GM18858 (cell line): ENCODE measurements around the gene PRDM15.

ENCODE experiments used
- ATAC-seq: cut with Tn5 transposase; IDR thresholded peaks from one replicate; pipeline ENCODE4 v1.9.1; 2021; ENCODE audit not compliant: unreplicated experiment

PRDM15 gene

DNA sequence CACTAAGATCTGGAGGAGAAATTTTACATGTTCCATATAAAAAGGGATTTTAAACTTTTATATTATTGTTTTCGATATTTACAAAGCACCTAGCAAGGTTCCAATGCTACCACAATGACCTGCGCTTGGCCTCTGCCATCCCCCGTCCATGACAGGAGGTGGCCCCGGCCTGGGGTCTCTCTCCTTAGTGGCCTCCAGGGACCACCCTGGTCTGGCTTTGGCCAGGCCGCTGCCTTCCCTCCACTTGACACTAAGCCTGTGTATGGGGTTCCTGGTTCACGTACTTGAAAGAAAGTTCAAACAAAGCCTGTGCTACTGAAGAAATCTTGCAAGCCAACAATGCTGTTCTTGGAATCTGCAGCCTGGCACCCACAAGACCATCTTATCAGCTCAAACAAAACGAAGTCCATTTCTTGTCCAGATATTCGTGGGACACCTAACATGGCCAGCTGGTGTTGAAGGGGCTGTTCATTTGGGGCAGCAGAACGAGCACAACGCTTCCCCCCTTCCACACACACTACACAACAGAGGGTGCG lies 12.8 kb downstream of the PRDM15 start:
- no peak for ATAC-seq

DNA sequence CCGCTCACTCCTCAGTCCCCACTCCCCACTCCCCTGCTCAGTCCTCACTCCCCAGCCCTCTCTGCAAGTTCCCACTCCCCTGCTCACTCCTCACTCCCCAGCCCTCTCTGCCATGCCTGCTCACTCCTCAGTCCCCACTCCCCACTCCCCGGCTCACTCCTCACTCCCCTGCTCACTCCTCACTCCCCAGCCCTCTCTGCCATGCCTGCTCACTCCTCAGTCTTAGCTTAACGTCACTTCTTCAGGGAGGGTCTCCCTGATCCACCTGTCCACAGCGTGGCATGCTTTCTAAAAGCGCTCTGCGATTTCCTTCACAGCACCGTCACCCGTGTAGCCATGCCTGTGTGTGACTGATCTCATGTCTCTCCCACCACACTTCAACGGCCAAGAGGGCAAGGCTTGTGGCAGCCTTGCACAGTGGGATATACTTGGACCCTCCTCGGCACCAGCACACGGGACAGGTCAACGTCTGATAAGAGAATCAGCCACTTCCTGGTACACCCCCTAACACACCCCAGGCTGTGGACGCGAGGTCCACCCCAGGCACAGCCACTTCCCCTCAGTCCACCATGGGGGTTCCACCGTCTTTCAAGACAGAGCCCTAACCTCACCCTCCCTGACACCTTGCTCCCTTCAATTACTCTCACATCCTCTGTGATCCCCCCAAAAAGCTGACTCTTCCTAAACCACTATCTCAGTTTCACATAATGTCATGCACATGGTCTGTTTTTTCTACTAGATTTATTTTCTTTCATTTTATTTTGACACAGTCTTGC lies 14.0 kb downstream of the PRDM15 start:
- peak; percentile 46 for ATAC-seq

DNA sequence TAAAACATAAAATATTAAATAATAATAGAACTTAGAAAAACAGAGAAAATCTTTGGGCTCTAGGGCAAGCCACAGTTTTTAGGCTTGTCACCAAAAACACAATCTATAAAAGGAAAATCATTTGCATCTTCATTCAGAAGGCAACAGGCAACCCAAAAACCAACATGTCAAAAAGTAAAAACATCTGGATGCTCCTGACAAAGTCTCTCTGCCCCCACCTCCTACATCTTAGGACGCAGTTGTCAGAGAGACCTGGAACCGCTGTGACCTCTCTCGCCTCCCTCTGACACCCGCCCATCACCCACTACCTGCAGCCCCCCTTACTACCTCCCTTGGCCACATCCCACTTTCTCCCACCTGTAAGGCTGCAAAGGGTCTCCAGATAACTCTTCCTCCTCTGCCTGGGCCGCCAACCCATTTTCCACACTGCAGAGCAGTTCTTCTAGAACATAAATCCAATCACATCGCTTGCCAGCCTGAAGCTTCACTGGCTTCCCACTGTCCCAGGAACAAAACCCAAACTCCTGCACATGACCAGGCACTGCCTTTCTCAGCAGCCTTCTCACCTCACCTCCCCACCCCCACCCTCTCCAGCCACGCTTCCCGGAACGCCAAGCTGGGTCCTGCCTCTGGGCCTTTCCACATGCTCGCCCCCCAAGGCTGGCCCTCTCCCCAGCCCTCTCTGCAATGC lies 14.7 kb downstream of the PRDM15 start:
- ATAC-seq: no peak

DNA sequence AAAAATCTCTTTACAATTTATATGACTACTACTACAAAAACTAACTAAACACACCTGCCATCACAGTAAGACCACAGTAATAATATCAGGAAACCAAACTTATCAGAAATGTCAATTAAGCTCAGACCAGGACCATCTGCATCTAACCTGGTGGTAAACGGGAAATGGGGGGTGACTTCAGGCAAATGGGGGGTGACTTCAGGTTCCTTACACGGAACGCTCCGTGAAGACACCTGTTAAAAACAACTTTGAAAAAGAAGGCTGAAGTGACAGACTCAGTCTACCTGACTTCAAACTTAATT lies 15.8 kb downstream of the PRDM15 start:
- ATAC-seq: no peak

DNA sequence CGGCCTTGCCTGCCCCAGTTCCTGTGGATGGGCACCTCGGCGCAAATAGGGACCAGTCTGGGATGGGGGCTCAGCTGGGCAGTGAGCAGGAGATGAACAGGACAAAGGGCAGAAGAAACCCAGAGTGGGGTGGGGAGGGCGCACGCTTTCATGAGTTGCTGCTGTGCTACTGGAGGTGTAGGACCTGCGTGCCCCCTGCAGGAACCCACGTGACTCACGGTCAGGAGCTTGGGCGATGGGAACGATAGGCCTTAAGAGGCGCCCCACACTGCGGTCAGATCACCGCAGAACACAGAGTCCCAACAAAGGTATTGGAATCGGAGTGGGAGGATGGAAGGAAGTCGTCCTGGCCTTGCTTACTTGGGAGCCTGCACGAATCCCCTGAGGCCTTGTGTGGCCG lies 17.2 kb downstream of the PRDM15 start:
- ATAC-seq: no peak

DNA sequence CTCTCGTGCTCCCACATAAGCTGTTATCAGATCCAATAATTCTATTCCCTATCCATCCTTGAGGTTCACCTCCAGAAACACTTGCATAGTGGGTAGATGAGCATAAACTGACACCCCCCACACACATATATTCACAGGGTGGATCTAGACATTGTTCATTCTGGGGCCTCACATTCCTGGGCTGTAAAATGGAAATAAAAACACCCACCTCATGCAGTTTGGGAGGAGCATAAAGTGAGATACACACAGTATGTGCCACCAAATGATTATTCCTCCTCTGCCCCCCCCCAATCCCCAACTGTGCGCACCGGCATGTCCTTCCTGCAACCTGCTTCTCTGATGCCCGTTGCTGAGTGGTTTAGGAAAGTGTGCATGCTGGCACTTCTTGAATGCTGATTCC lies 17.9 kb downstream of the PRDM15 start:
- no peak for ATAC-seq

DNA sequence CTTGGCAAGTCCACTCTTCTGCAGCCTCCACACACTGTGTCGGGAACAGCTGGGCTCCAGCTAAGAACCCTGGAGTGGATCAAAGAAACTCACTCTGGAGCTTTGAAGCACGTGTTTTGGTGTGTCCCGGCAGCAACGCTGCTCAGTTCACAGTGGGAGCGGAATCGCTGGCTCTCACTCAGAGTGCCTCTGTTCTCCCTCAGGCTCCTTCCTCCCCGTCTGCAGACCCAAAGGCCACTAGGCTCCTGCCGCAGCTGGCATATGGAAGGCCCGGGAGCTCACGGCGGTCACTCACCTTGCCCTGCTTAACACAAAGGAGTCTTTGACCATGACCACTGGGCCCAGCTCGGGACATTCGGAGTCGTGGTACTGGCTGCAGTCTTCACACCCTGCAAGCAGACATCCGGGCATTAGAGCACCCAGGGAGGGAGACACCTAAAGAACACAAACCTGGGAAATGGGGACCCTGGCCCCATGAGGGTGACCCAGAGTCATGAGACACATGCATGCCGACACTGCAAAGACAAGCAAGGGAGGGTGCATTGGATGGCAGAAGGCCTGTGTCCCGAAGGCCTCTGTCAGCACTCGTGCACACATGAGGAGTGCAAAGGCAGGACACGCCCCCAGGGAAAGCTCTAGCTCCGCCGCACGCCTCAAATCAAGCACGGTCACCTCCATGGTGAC lies 19.7 kb downstream of the PRDM15 start:
- ATAC-seq: no peak

DNA sequence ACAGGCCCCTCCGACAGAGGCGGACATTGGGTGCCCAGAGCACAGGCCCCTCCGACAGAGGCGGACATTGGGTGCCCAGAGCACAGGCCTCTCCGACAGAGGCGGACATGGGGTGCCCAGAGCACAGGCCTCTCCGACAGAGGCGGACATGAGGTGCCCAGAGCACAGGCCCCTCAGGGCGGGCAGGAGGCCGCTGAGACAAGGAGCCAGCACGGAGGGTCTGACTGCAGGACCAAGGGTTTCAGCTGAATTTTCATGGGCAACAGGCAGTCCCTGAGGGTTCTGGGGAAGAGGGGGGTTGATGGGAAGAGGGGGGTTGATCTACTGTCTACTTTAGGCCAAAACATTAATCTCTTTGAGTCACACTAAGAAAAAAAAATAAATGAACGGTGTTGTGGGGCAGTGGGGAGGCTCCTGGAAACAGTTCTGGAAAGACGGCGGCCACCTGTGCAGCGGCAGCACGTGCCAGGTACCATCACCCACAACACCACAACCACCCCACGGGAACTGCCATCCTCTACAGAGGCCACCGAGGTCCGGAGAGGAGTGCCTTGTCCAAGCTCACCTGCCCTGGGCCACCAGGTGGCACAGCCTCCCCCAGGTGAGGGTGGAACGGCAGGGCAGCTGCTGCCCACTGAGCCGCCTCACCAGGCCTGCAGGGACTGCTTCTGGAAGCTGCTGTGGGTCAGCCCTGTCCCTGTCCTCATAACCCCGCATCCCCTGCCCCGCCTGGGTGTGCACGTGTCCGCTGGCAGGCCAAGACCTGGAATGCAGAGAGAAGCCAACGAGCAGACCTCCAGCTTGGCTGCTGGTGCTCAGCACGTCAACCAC lies 20.5 kb downstream of the PRDM15 start:
- ATAC-seq: no peak

DNA sequence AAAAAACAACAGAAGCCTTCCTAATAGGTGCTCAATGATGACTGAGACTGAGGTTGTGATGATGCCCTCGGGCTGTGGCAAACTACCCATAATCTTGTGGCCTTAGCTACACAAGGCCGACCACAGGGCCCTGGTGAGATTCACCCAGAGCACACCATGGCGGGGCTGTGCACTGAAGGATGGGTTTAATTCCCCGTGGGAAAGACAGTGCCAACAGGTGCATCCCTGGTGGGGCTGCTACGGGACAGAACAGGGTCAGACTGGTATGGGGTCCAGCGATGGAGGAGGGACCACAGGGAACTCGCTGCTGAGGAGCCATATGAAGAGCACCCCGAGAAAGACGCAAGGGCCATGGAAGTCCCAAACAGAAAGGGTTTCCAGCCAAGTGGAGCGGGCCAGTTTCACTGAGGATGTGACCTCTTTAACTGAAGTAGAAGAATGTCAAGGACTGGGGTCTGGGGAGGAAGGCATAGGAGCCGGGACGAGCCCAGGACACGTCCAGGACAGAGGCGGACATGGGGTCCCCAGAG lies 21.3 kb downstream of the PRDM15 start:
- no peak for ATAC-seq

DNA sequence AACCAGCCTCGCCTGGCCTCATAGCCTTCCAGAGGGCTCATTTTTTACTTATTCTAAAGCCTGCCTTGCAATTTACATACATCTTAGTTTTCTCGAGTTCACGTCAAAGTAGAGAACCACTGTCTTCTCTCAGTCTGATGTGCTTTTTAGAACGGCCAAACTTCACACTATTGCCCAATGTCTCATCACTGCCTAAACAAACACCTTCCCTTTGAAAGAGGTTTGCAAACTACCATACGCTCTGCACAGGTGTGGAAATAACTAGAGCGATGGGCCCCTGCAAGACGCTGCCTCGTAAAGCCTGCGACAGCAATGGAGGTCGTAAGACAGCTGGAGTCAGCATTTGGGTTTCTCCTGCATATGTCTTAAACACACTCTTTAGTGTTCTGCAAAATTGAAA lies 22.6 kb downstream of the PRDM15 start:
- no peak for ATAC-seq

DNA sequence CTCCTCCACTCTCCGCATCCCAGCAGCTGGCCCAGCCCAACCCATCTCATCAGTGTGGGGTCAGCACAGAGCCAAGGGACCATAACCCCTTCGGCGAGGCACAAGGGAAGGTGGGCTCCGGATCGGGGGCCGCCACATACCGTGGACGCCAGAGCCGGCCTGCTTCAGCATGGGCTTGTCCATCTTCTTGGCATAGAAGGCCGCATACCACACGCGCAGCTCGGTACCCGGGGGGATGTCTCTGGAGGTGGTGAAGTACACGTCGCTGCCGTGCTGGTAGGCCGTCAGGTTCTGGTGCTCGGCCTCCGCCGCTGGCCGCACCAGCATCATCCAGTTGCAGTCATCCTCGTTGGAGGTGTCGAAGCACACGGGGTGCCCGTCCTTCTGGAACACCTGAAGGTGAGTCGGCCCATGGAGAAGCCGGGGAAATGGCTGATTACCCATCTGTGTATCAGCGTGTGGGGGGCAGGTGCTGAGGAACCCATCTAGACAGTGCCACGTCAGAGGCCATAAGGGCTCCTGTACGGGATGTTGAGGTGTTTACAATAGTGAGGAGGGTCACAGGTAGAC lies 24.6 kb downstream of the PRDM15 start:
- ATAC-seq: no peak

DNA sequence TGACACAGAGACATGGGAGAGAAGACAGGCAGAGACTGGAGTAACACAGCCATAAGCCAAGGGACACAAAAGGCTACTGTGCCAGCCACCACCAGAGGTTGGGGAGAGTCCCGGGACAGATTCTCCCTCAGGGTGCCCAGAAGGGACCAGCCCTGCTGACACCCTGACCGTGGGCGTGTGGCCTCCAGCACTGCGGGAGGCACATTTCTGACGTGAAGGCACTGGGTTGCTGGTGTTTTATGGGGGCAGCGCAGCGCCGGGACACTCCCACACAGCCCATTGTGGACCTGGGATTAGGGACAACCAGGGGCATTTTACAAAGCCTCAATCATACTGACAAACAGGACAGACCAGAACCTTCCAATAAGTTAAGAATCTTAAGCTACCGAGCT lies 26.2 kb downstream of the PRDM15 start:
- ATAC-seq: no peak

DNA sequence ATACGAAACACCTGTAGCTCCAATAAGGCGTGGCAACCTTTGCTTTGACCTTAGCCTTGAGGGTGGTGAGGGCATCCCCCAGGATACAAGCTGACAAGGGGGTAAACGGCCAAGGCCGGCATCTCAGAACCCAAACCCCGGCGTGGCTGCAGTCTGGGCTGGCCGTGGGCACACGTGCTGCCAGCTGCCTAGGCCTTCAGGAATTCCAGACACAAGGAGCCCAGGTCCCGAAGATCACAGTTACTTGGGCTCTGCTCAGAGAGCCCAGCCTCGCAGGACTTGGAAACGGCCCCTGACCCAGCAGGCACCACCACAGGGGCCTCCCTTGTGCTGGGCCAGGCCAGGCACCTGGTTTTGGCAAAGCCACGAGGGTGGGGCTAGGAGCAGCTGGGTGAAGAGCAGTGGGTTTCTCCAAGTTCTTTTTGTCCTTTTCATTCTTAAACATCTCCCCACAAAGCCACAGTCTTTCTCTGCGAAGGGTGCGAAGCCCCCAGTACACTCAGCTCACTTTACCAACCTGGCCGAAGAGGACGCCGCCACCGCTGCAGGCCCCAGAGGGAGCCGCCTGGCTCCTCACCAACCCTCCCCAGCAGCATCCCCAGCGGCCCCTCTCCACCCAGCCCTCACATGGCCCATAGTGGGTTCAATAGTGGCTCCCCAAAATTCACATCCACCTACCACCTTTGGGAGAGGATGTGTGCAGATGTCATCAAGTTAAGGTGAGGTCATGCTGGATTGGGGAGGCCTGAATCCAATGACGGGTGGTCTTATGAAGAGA lies 26.8 kb downstream of the PRDM15 start:
- ATAC-seq: no peak

DNA sequence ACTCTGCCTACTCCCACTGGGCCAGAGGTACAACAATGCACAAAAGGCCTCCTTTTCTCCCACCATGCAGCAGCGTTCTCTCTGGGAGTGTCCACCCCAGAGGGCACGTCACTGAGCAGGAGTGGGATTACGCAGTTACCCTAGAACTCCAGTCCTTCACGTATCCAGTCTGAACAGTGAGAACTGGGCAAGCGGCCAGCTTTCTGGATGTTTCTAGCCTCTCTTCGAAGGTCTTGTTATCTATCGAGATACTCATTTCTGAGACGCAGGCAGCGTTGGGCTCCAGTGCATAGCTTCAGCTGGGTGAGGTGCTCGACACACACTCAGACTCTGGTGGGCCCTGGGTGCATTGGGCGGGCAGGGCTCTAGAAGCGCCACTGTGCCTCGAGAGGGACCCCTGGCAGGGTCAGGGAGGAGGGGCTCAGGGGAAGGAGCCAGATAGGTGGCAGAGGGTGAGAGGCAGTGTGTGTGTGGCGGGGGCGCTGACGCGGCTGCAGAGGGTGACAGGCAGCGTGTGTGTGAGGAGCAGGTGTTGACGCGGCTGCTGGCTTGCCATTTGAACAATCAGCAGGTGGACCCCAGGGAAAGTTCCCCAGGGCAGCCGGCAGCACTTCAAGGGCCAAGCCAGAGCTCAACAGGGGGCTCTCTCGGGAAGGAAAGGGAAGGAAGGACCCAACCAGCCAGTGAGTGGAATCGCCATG lies 27.9 kb downstream of the PRDM15 start:
- ATAC-seq: no peak

DNA sequence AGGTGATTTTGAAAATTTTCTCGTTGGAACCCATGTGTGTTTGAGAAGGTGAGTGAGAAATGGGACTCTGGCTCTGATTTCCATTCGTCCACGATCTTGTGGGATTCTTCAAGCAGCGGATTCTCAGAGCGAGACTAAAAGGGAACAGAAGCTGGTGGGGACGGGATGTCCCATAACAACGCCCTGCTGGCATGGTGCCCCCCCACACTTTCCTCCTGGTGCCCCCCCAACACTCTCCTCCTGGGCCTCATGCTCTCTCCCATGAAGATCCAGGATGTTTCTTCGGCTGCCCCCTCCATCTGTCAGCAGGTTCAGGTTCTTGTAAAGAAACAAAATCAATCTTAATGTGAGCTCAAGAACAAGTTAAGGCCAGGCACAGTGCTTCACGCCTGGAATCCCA lies 29.1 kb downstream of the PRDM15 start:
- ATAC-seq: no peak

DNA sequence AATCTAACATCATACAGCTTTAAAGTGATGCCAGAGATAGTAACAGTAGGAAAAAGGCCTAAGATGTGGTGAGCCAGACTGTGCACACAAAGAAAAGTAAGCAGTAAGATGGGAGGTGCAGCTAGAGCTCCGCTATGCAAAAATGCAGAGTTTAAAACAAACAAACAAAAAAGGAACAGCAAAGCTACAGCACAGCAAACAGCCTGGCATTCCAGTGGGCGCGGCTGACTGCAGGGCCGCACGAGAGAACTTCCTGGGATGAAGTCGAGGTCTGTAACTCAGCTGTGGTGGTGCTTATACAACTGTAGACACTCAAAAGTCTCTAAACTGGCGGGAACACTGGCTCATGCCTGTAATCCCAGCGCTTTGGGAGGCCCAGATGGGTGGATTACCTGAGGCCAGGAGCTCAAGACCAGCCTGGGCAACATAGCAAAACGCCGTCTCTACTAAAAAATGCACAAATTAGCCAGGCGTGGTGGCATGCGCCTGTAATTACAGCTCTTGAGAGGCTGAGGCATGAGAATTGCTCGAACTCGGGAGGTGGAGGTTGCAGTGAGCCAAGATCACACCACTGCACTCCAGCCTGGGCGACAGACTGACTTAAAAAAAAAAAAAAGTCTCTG lies 30.1 kb downstream of the PRDM15 start:
- ATAC-seq: no peak

DNA sequence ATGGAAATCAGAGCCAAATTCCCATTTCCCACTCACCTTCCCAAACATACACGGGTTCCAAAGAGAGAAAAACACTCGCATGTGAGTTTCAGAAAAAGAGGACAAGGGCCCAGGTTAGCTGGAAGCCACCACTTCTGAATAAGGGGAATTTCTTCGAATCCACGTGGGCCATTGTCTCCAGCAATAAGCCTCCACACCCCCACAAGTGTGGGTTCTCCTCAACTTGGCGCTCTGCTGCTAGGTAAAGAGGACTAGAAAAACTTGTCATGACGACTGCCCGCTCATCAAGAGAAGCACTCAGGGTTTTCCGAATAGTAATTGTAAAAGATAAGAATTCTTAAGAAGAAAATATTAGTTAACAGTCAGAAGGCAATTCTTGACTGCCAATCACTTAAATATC lies 30.6 kb downstream of the PRDM15 start:
- ATAC-seq: no peak

DNA sequence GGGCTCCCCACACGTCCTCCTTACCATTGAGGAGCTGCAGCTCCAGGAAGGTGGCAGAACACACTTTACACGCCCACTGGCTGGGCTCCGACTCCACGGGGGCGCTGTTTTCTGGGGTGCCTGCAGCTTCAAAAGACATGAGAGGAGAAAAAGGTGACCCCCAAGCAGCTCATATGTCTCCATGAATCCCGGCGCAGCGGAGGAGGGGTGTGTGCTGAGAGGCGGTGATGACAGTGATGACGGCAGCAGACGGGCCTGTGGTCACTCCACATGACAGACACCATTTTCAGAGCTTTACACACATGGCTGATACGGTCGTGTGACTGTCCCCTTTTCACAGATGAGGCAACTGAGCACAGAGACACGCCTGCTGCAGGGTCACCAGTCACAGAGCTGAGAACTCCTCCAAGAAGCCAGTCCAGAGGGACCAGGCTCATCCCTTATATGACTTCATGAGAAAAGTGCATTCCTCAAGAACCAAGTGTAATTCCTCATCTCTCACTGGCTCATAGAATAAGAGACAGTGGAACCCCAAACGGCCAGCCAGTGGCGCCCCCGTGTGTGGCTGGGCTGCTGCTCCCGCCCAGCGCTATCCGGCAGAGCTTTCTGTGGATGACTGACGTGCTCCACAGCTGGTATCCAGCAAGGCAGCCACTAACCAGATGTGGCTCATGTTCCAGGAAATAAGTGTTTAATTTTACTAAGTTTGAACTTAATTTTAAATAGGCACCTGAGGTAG lies 31.9 kb downstream of the PRDM15 start:
- ATAC-seq: no peak
